ENCODE measurements around the gene PNLIPRP1.

Gene PNLIPRP1

DNA sequence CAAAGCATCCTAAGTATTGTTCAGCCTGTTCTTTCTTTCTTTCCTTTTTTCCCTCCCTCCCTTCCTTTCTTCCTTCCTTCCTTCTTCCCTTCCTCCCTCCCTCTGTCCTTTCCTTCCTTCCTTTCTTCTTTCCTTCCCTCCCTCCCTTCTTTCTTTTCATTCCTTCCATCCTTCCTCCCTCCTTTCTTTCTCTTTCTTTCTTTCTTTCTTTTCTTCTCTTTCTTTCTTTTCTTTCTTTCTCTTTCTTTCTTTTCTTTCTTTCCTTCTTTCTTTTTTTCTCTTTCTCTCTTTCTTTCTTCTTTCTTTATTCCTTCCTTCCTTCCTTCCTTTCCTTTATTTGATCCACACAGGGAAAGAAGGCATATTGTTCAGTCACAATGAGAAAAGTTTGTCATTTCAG, 23.8 kb upstream of the PNLIPRP1 start:
- Histone ChIP-seq H3K4me1 (ENCODE audit: control insufficient read depth, insufficient read depth, low read length) (no peaks in the 10 kb centered on the region), H3K36me3 (ENCODE audit: control insufficient read depth, insufficient read depth, low read length) (no peaks in the 10 kb centered on the region), H3K27me3 (ENCODE audit: control insufficient read depth, insufficient read depth, low read length) (no peaks in the 10 kb centered on the region), H3K4me3 (ENCODE audit: low read length) (no peak overlapping the region), H3K27ac (ENCODE audit: low read length) (no peak overlapping the region), H3K9me3 (ENCODE audit: control insufficient read depth, insufficient read depth, low read length) (no peaks in the 10 kb centered on the region)
- no peak for DNase-seq (ENCODE audit: low read depth, low spot score)

- Histone ChIP-seq H3K9me3 (ENCODE audit: control insufficient read depth, insufficient read depth, low read length) (no peaks in the 10 kb centered on the region), H3K27ac (ENCODE audit: low read length) (no peak overlapping the region), H3K36me3 (ENCODE audit: control insufficient read depth, insufficient read depth, low read length) (no peaks in the 10 kb centered on the region), H3K27me3 (ENCODE audit: control insufficient read depth, insufficient read depth, low read length) (no peaks in the 10 kb centered on the region), H3K4me1 (ENCODE audit: control insufficient read depth, insufficient read depth, low read length) (no peaks in the 10 kb centered on the region), H3K4me3 (ENCODE audit: low read length) (no peak overlapping the region)
- DNase-seq (ENCODE audit: low read depth, low spot score): no peak
- WGBS (ENCODE audit: insufficient coverage, insufficient read length): no CpG with 5 or more reads among the region's 3 CpGs
Measured at GRCh38 chr10:116567335-116567734, 23.4 kb upstream of the PNLIPRP1 start.

- Histone ChIP-seq H3K27me3 (ENCODE audit: control insufficient read depth, insufficient read depth, low read length) (no peaks in the 10 kb centered on the region), H3K4me1 (ENCODE audit: control insufficient read depth, insufficient read depth, low read length) (no peaks in the 10 kb centered on the region), H3K27ac (ENCODE audit: low read length) (no peak overlapping the region), H3K4me3 (ENCODE audit: low read length) (no peak overlapping the region), H3K9me3 (ENCODE audit: control insufficient read depth, insufficient read depth, low read length) (no peaks in the 10 kb centered on the region), H3K36me3 (ENCODE audit: control insufficient read depth, insufficient read depth, low read length) (no peaks in the 10 kb centered on the region)
- no peak for DNase-seq (ENCODE audit: low read depth, low spot score)
- WGBS (ENCODE audit: insufficient coverage, insufficient read length): no CpG with 5 or more reads among the region's 3 CpGs
Measured at GRCh38 chr10:116574797-116575196, 16.0 kb upstream of the PNLIPRP1 start.

GRCh38 chr10:116587878-116588591, 2.7 kb upstream of the PNLIPRP1 start:
- no peaks in the 10 kb centered on the region for H3K36me3 ChIP-seq (ENCODE audit: control insufficient read depth, insufficient read depth, low read length)
- H3K4me3 ChIP-seq (ENCODE audit: low read length): no peak overlapping the region
- H3K4me1 ChIP-seq (ENCODE audit: control insufficient read depth, insufficient read depth, low read length): no peaks in the 10 kb centered on the region
- H3K9me3 ChIP-seq (ENCODE audit: control insufficient read depth, insufficient read depth, low read length): no peaks in the 10 kb centered on the region
- WGBS (ENCODE audit: insufficient coverage, insufficient read length): no CpG with 5 or more reads among the region's 8 CpGs
- no peak for DNase-seq (ENCODE audit: low read depth, low spot score)
- no peaks in the 10 kb centered on the region for H3K27me3 ChIP-seq (ENCODE audit: control insufficient read depth, insufficient read depth, low read length)
- H3K27ac ChIP-seq (ENCODE audit: low read length): no peak overlapping the region

DNA sequence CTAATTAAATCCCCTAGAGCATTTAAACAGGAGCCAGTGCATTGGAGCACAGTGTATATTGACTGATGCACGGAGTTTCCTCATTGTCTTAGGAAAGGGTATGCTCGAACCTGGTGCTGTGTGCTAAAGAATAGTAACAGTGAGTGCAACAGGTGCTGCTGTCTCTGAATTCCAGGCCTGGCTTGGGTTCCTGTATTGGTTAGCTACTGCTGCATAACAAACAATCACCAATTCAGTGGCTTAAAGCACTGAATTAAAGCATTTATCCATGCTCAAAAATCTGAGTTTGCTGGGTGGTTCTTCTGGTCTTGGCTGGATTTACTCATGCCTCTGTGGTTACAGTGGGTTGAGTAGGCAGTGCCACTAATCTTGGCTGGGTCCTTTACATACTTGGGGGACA, 1.8 kb upstream of the PNLIPRP1 start:
- Histone ChIP-seq H3K36me3 (ENCODE audit: control insufficient read depth, insufficient read depth, low read length) (no peaks in the 10 kb centered on the region), H3K27me3 (ENCODE audit: control insufficient read depth, insufficient read depth, low read length) (no peaks in the 10 kb centered on the region), H3K27ac (ENCODE audit: low read length) (no peak overlapping the region), H3K4me1 (ENCODE audit: control insufficient read depth, insufficient read depth, low read length) (no peaks in the 10 kb centered on the region), H3K9me3 (ENCODE audit: control insufficient read depth, insufficient read depth, low read length) (no peaks in the 10 kb centered on the region), H3K4me3 (ENCODE audit: low read length) (no peak overlapping the region)
- no peak for DNase-seq (ENCODE audit: low read depth, low spot score)
- WGBS (ENCODE audit: insufficient coverage, insufficient read length): no CpG with 5 or more reads among the region's 2 CpGs

DNA sequence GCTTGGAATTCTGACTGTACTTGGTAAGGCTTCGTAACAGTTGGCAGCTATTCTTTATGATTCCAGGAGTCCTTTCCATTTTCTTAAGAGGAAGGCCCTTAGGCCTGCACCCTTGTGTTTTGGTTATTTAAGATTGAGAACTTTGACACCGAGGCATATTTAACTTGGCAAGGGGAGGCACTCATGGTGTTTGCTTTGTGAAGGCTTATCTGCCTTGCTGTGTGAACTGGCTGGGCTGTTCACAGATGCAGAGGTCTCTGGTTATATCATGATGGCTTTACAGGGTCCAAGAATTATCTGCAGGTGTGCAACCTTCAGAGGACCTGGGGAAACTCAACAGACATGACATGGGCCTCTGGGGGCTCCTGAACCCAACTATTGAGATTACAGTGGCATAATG, 833 bp upstream of the PNLIPRP1 start:
- no peak for DNase-seq (ENCODE audit: low read depth, low spot score)
- WGBS (ENCODE audit: insufficient coverage, insufficient read length): no CpG with 5 or more reads among the region's 2 CpGs
- Histone ChIP-seq H3K36me3 (ENCODE audit: control insufficient read depth, insufficient read depth, low read length) (no peaks in the 10 kb centered on the region), H3K27me3 (ENCODE audit: control insufficient read depth, insufficient read depth, low read length) (no peaks in the 10 kb centered on the region), H3K4me3 (ENCODE audit: low read length) (no peak overlapping the region), H3K27ac (ENCODE audit: low read length) (no peak overlapping the region), H3K9me3 (ENCODE audit: control insufficient read depth, insufficient read depth, low read length) (no peaks in the 10 kb centered on the region), H3K4me1 (ENCODE audit: control insufficient read depth, insufficient read depth, low read length) (no peaks in the 10 kb centered on the region)

- H3K4me3 ChIP-seq (ENCODE audit: low read length): no peak overlapping the region
- DNase-seq (ENCODE audit: low read depth, low spot score): no peak
- no peaks in the 10 kb centered on the region for H3K36me3 ChIP-seq (ENCODE audit: control insufficient read depth, insufficient read depth, low read length)
- no peaks in the 10 kb centered on the region for H3K9me3 ChIP-seq (ENCODE audit: control insufficient read depth, insufficient read depth, low read length)
- peaks cover 2% of the 10 kb centered on the region; the same call in 1 of the 2 replicates for H3K4me1 ChIP-seq (ENCODE audit: control insufficient read depth, insufficient read depth, low read length)
- H3K27ac ChIP-seq (ENCODE audit: low read length): no peak overlapping the region
- H3K27me3 ChIP-seq (ENCODE audit: control insufficient read depth, insufficient read depth, low read length): no peaks in the 10 kb centered on the region
- WGBS (ENCODE audit: insufficient coverage, insufficient read length): no CpG with 5 or more reads among the region's 5 CpGs
Measured at GRCh38 chr10:116593139-116593740, 2.5 kb downstream of the PNLIPRP1 start.

DNA sequence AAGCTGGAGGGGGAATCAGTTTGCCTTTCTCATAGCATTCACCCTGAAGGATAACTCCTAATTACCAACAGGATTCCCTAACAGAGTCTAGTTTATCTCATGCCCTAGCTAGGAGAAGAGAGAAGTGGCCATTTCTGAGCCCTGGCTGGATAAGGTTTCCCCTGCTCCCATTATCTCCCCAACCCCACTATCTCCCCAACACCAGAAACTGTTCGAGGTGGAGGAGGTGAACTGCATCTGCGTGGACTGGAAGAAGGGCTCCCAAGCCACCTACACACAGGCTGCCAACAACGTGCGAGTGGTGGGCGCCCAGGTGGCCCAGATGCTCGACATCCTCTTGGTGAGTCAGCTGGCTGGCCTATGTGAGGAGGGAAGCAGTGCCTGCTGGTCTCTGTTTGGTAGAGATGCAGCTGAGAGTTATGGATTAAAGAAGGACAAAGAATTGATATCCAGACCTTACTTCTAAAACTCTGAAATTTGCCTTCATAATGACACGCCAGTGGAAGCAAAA, 3.8 kb downstream of the PNLIPRP1 start:
- no peaks in the 10 kb centered on the region for H3K27me3 ChIP-seq (ENCODE audit: control insufficient read depth, insufficient read depth, low read length)
- H3K9me3 ChIP-seq (ENCODE audit: control insufficient read depth, insufficient read depth, low read length): no peaks in the 10 kb centered on the region
- WGBS (ENCODE audit: insufficient coverage, insufficient read length): no CpG with 5 or more reads among the region's 7 CpGs
- no peak overlapping the region for H3K4me3 ChIP-seq (ENCODE audit: low read length)
- peaks cover 2% of the 10 kb centered on the region; the same call in 1 of the 2 replicates for H3K4me1 ChIP-seq (ENCODE audit: control insufficient read depth, insufficient read depth, low read length)
- no peak for DNase-seq (ENCODE audit: low read depth, low spot score)
- no peaks in the 10 kb centered on the region for H3K36me3 ChIP-seq (ENCODE audit: control insufficient read depth, insufficient read depth, low read length)
- H3K27ac ChIP-seq (ENCODE audit: low read length): no peak overlapping the region

- WGBS (ENCODE audit: insufficient coverage, insufficient read length): no CpG with 5 or more reads among the region's 2 CpGs
- Histone ChIP-seq H3K4me1 (ENCODE audit: control insufficient read depth, insufficient read depth, low read length) (peaks cover 2% of the 10 kb centered on the region; the same call in 1 of the 2 replicates), H3K27me3 (ENCODE audit: control insufficient read depth, insufficient read depth, low read length) (no peaks in the 10 kb centered on the region), H3K9me3 (ENCODE audit: control insufficient read depth, insufficient read depth, low read length) (no peaks in the 10 kb centered on the region), H3K4me3 (ENCODE audit: low read length) (no peak overlapping the region), H3K27ac (ENCODE audit: low read length) (no peak overlapping the region), H3K36me3 (ENCODE audit: control insufficient read depth, insufficient read depth, low read length) (no peaks in the 10 kb centered on the region)
- DNase-seq (ENCODE audit: low read depth, low spot score): no peak
Measured at GRCh38 chr10:116596062-116596461, 5.3 kb downstream of the PNLIPRP1 start.

- DNase-seq (ENCODE audit: low read depth, low spot score): no peak
- H3K27ac ChIP-seq (ENCODE audit: low read length): no peak overlapping the region
- peaks cover 2% of the 10 kb centered on the region; the same call in 1 of the 2 replicates for H3K4me1 ChIP-seq (ENCODE audit: control insufficient read depth, insufficient read depth, low read length)
- no peaks in the 10 kb centered on the region for H3K27me3 ChIP-seq (ENCODE audit: control insufficient read depth, insufficient read depth, low read length)
- H3K4me3 ChIP-seq (ENCODE audit: low read length): no peak overlapping the region
- H3K36me3 ChIP-seq (ENCODE audit: control insufficient read depth, insufficient read depth, low read length): no peaks in the 10 kb centered on the region
- no CpG with 5 or more reads among the region's 5 CpGs for WGBS (ENCODE audit: insufficient coverage, insufficient read length)
- H3K9me3 ChIP-seq (ENCODE audit: control insufficient read depth, insufficient read depth, low read length): no peaks in the 10 kb centered on the region
Measured at GRCh38 chr10:116597543-116597942, 6.8 kb downstream of the PNLIPRP1 start.

DNA sequence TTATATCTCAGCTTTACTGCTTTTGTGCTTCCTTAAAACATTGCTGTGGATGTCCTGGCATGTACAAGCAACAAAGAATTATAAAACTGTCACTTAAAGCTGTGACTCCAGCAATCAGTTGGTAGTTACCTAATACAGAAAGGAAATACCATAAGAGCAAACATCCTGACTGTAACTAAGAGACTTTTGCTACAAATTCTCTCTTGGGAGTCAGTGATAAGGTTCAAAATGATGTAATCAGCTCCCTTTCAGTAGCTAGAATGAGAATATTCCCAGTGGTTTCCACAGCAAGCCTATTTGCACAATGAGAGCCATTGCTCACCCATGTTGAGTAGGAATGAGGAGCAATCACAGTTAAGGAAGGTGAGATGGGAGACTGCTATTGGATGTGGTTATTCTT, 7.6 kb downstream of the PNLIPRP1 start:
- Histone ChIP-seq H3K4me1 (ENCODE audit: control insufficient read depth, insufficient read depth, low read length) (peaks cover 2% of the 10 kb centered on the region; the same call in 1 of the 2 replicates), H3K27ac (ENCODE audit: low read length) (no peak overlapping the region), H3K4me3 (ENCODE audit: low read length) (no peak overlapping the region), H3K9me3 (ENCODE audit: control insufficient read depth, insufficient read depth, low read length) (no peaks in the 10 kb centered on the region), H3K27me3 (ENCODE audit: control insufficient read depth, insufficient read depth, low read length) (no peaks in the 10 kb centered on the region), H3K36me3 (ENCODE audit: control insufficient read depth, insufficient read depth, low read length) (no peaks in the 10 kb centered on the region)
- DNase-seq (ENCODE audit: low read depth, low spot score): no peak
